HEK293 (cell line): Measurements from ENCODE around the gene MIF.
A peak's percentile ranks its signal among the peaks of the same experiment; 100 is the strongest.

Source experiments
- ATF2 ChIP-seq: fragments of 450-650 bp; formaldehyde crosslinking; IDR thresholded peaks from 2 replicates; pipeline ENCODE4 v1.5.1; 2016; ENCODE audit warnings: missing biosample characterization, missing genetic modification characterization, low read depth
- KLF17 ChIP-seq: fragments of 450-650 bp; formaldehyde crosslinking; IDR thresholded peaks from 2 replicates; pipeline ENCODE4 v1.5.1; 2016; ENCODE audit warnings: missing biosample characterization, missing genetic modification characterization
- RBAK ChIP-seq: fragments of 450-650 bp; formaldehyde crosslinking; IDR thresholded peaks from 2 replicates; pipeline ENCODE4 v1.5.1; 2016; ENCODE audit warnings: missing biosample characterization, missing genetic modification characterization
- ZBTB10 ChIP-seq: fragments of 450-650 bp; formaldehyde crosslinking; IDR thresholded peaks from 2 replicates; pipeline ENCODE4 v1.5.1; 2016; ENCODE audit warnings: missing biosample characterization, missing genetic modification characterization
- ZBTB48 ChIP-seq: fragments of 450-650 bp; formaldehyde crosslinking; IDR thresholded peaks from 2 replicates; pipeline ENCODE4 v1.5.1; 2016; ENCODE audit warnings: missing biosample characterization, missing genetic modification characterization
- ZFP69B ChIP-seq: fragments of 450-650 bp; formaldehyde crosslinking; IDR thresholded peaks from 2 replicates; pipeline ENCODE4 v1.5.1; 2016; ENCODE audit warnings: missing biosample characterization, missing genetic modification characterization
- ZNF19 ChIP-seq: fragments of 450-650 bp; formaldehyde crosslinking; IDR thresholded peaks from 2 replicates; pipeline ENCODE4; 2016; ENCODE audit warnings: missing biosample characterization, missing genetic modification characterization, low read depth
- ZNF324 ChIP-seq: fragments of 450-650 bp; formaldehyde crosslinking; IDR thresholded peaks from 2 replicates; pipeline ENCODE4 v1.5.1; 2016; ENCODE audit warnings: missing biosample characterization, missing genetic modification characterization
- ZNF335 ChIP-seq: fragments of 450-650 bp; formaldehyde crosslinking; conservative IDR thresholded peaks from 2 replicates; pipeline ENCODE4 v1.5.1; 2016; ENCODE audit warnings: missing biosample characterization, missing genetic modification characterization
- ZNF501 ChIP-seq: fragments of 450-650 bp; formaldehyde crosslinking; IDR thresholded peaks from 2 replicates; pipeline ENCODE4 v1.5.1; 2016; ENCODE audit warnings: missing biosample characterization, missing genetic modification characterization
- ZNF521 ChIP-seq: fragments of 450-650 bp; formaldehyde crosslinking; IDR thresholded peaks from 2 replicates; pipeline ENCODE4 v1.5.1; 2017; ENCODE audit warnings: missing biosample characterization, mild to moderate bottlenecking, missing genetic modification characterization
- ZNF558 ChIP-seq: fragments of 450-650 bp; formaldehyde crosslinking; IDR thresholded peaks from 2 replicates; pipeline ENCODE4 v1.5.1; 2016; ENCODE audit warnings: missing biosample characterization, missing genetic modification characterization
- ZNF830 ChIP-seq: fragments of 450-650 bp; IDR thresholded peaks from 2 replicates; pipeline ENCODE4 v1.5.0; 2018; ENCODE audit warnings: missing biosample characterization, missing genetic modification characterization, low read depth, mild to moderate bottlenecking, moderate library complexity
- ZSCAN23 ChIP-seq: fragments of 450-650 bp; formaldehyde crosslinking; IDR thresholded peaks from 2 replicates; pipeline ENCODE4 v1.5.1; 2016; ENCODE audit warnings: missing biosample characterization, missing genetic modification characterization
- ZXDB ChIP-seq: fragments of 450-650 bp; formaldehyde crosslinking; IDR thresholded peaks from 2 replicates; pipeline ENCODE4 v1.5.1; 2016; ENCODE audit warnings: missing biosample characterization, missing genetic modification characterization
- TF ChIP-seq, protein P1 (sequence below): fragments of 450-650 bp; formaldehyde crosslinking; conservative IDR thresholded peaks from 2 replicates; pipeline ENCODE4 v1.5.1; 2016; ENCODE audit warnings: low read depth, missing biosample characterization, missing genetic modification characterization
- TF ChIP-seq, protein P2 (sequence below): fragments of 450-650 bp; formaldehyde crosslinking; IDR thresholded peaks from 2 replicates; pipeline ENCODE4 v1.5.1; 2016; ENCODE audit warnings: missing biosample characterization, missing genetic modification characterization
- TF ChIP-seq, protein P3 (sequence below): fragments of 450-650 bp; formaldehyde crosslinking; IDR thresholded peaks from 2 replicates; pipeline ENCODE4 v1.5.1; 2016; ENCODE audit warnings: missing biosample characterization, missing genetic modification characterization

Gene MIF

GRCh38 chr22:23893945-23894709, at the start of gene MIF (continued):
- TF ChIP-seq, protein P1, sequence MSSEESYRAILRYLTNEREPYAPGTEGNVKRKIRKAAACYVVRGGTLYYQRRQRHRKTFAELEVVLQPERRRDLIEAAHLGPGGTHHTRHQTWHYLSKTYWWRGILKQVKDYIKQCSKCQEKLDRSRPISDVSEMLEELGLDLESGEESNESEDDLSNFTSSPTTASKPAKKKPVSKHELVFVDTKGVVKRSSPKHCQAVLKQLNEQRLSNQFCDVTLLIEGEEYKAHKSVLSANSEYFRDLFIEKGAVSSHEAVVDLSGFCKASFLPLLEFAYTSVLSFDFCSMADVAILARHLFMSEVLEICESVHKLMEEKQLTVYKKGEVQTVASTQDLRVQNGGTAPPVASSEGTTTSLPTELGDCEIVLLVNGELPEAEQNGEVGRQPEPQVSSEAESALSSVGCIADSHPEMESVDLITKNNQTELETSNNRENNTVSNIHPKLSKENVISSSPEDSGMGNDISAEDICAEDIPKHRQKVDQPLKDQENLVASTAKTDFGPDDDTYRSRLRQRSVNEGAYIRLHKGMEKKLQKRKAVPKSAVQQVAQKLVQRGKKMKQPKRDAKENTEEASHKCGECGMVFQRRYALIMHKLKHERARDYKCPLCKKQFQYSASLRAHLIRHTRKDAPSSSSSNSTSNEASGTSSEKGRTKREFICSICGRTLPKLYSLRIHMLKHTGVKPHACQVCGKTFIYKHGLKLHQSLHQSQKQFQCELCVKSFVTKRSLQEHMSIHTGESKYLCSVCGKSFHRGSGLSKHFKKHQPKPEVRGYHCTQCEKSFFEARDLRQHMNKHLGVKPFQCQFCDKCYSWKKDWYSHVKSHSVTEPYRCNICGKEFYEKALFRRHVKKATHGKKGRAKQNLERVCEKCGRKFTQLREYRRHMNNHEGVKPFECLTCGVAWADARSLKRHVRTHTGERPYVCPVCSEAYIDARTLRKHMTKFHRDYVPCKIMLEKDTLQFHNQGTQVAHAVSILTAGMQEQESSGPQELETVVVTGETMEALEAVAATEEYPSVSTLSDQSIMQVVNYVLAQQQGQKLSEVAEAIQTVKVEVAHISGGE (tag by site-specific recombination), result peak; percentile 58
- TF ChIP-seq ZBTB48 (tag by site-specific recombination) (peak; percentile 98), ZFP69B (tag by site-specific recombination) (peak; percentile 32), RBAK (no peak), KLF17 (tag by site-specific recombination) (no peak), ZNF558 (tag by site-specific recombination) (no peak), ZBTB10 (tag by site-specific recombination) (0 out of 2 replicates have a peak, but pooled peaks have one; percentile 64), ZSCAN23 (tag by site-specific recombination) (no peak), ZXDB (tag by site-specific recombination) (peak; percentile 83), ZNF521 (tag by site-specific recombination) (no peak), ZNF335 (tag by site-specific recombination) (peak; percentile 91), ZNF501 (tag by site-specific recombination) (peak; percentile 81; the same call in 1 of the 2 replicates), ZNF830 (no peak), ZNF324 (tag by site-specific recombination) (peak; percentile 60; the same call in 1 of the 2 replicates), ATF2 (peak; percentile 47; the same call in 1 of the 2 replicates), ZNF19 (tag by site-specific recombination) (no peak)
- TF ChIP-seq, protein P2, sequence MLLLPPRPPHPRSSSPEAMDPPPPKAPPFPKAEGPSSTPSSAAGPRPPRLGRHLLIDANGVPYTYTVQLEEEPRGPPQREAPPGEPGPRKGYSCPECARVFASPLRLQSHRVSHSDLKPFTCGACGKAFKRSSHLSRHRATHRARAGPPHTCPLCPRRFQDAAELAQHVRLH, result peak; percentile 70
- TF ChIP-seq, protein P3, sequence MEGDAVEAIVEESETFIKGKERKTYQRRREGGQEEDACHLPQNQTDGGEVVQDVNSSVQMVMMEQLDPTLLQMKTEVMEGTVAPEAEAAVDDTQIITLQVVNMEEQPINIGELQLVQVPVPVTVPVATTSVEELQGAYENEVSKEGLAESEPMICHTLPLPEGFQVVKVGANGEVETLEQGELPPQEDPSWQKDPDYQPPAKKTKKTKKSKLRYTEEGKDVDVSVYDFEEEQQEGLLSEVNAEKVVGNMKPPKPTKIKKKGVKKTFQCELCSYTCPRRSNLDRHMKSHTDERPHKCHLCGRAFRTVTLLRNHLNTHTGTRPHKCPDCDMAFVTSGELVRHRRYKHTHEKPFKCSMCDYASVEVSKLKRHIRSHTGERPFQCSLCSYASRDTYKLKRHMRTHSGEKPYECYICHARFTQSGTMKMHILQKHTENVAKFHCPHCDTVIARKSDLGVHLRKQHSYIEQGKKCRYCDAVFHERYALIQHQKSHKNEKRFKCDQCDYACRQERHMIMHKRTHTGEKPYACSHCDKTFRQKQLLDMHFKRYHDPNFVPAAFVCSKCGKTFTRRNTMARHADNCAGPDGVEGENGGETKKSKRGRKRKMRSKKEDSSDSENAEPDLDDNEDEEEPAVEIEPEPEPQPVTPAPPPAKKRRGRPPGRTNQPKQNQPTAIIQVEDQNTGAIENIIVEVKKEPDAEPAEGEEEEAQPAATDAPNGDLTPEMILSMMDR (tag by site-specific recombination), result peak; percentile 98
